GM12878 (cell line): ENCODE results near the gene PBRM1. TPM values are rescaled to one million over a fixed set of nuclear protein-coding genes. Genes with fewer than 3 reads are reported as not detected.

Experiments used
- ATAC-seq: fragments of 200-7000 bp; cut with Tn5 transposase; 3 replicates; pipeline ENCODE4 v1.9.1; 2020; ENCODE audit warnings: mild to moderate bottlenecking, moderate library complexity
- BruUV-seq: library from RNA; stranded (reverse); fragments of 400-500 nt; replicated peaks from 2 replicates; lab custom pipeline; 2021; lab: Mats Ljungman, UMichigan
- CTCF ChIA-PET: fragments of 300-600 bp; sonication (Branson Sonifier 250); formaldehyde crosslinking; extraction: SDS; loops from one replicate; lab custom pipeline; 2021; ENCODE audit warnings: inconsistent platforms; lab: Yijun Ruan, JAX
- POLR2A ChIA-PET: fragments of 350-600 bp; formaldehyde crosslinking; extraction: SDS; loops from one replicate; lab custom pipeline; 2021; ENCODE audit warnings: inconsistent platforms; lab: Charles Lee
- RAD21 ChIA-PET: fragments of 300-600 bp; sonication (Branson Sonifier 250); formaldehyde crosslinking; loops from one replicate; lab custom pipeline; 2023; ENCODE audit warnings: antibody characterized with exemption; ENCODE audit not compliant: unreplicated experiment; lab: Charles Lee
- SMC1A ChIA-PET: fragments of 300-600 bp; sonication (Branson Sonifier 250); formaldehyde crosslinking; loops from one replicate; lab custom pipeline; 2023; ENCODE audit not compliant: unreplicated experiment, uncharacterized antibody; lab: Charles Lee
- DNase-seq: peaks from one replicate; pipeline ENCODE4 v3.0.0-alpha.2; 2011; ENCODE audit warnings: low read depth, low spot score
- FAIRE-seq: peaks from 3 replicates; lab custom pipeline; 2011; peaks lifted over from hg19 to GRCh38; lab: Jason Lieb, UNC
- H2AFZ ChIP-seq: 2 replicates; pipeline ENCODE4 v1.6.0; 2011; ENCODE audit warnings: low read depth, low read length, control low read depth; ENCODE audit not compliant: control insufficient read depth
- H3K27ac ChIP-seq: 2 replicates; pipeline ENCODE4 v1.5.1; 2011; ENCODE audit warnings: control low read depth; ENCODE audit not compliant: control insufficient read depth, insufficient read depth
- H3K27me3 ChIP-seq, 2 experiments: replicated peaks in 1 of 2; 2 replicates each; pipeline versions ENCODE4 v1.6.0 to v1.6.1; 2011; ENCODE audit warnings: low read length in 1 of 2; ENCODE audit not compliant: control insufficient read depth in 2 of 2, insufficient read depth in 2 of 2
- H3K36me3 ChIP-seq, 2 experiments: 2 replicates each; pipeline ENCODE4 v1.5.1; 2011; ENCODE audit warnings: low read length in 1 of 2; ENCODE audit not compliant: control insufficient read depth in 2 of 2, insufficient read depth in 2 of 2
- H3K4me1 ChIP-seq: 2 replicates; pipeline ENCODE4 v1.6.1; 2011; ENCODE audit warnings: mild to moderate bottlenecking, low read length, moderate library complexity, mixed read lengths; ENCODE audit not compliant: control insufficient read depth, insufficient read depth
- H3K4me2 ChIP-seq: 2 replicates; pipeline ENCODE4 v1.6.0; 2011; ENCODE audit warnings: control low read depth; ENCODE audit not compliant: control insufficient read depth, insufficient read depth
- H3K4me3 ChIP-seq: fragments of 200-600 bp; sonication (generic); 2 replicates; pipeline ENCODE4 v1.5.1; 2016
- H3K79me2 ChIP-seq: 2 replicates; pipeline ENCODE4 v1.6.0; 2011; ENCODE audit warnings: low read length; ENCODE audit not compliant: control insufficient read depth, insufficient read depth
- H3K9ac ChIP-seq: 2 replicates; pipeline ENCODE4 v1.8.0; 2011; ENCODE audit warnings: low read length, control low read depth, mixed read lengths; ENCODE audit not compliant: control insufficient read depth, insufficient read depth
- H3K9me3 ChIP-seq: replicated peaks from 3 replicates; pipeline ENCODE4 v1.5.1; 2011; ENCODE audit warnings: mild to moderate bottlenecking, low read length; ENCODE audit not compliant: control insufficient read depth, insufficient read depth
- H4K20me1 ChIP-seq: 2 replicates; pipeline ENCODE4 v1.6.0; 2011; ENCODE audit not compliant: control insufficient read depth, insufficient read depth
- ATF7 ChIP-seq: fragments of 450-650 bp; IDR thresholded peaks from 2 replicates; pipeline ENCODE4 v1.6.1; 2016; ENCODE audit warnings: low read depth, mild to moderate bottlenecking
- BCL11A ChIP-seq: IDR thresholded peaks from 2 replicates; pipeline ENCODE4 v1.6.1; 2011; ENCODE audit warnings: low read depth, low read length
- CHD1 ChIP-seq: IDR thresholded peaks from 2 replicates; pipeline ENCODE4 v1.6.1; 2012; ENCODE audit warnings: low read depth, low read length, improper control_type of control experiment
- EZH2 ChIP-seq: IDR thresholded peaks from 2 replicates; pipeline ENCODE4 v1.6.1; 2012; ENCODE audit warnings: low read depth, mild to moderate bottlenecking, control low read depth, inconsistent platforms, low read length, borderline replicate concordance; ENCODE audit not compliant: control insufficient read depth
- HDGF ChIP-seq: fragments of 450-650 bp; IDR thresholded peaks from 2 replicates; pipeline ENCODE4 v1.6.1; 2016; ENCODE audit warnings: antibody characterized with exemption
- IKZF2 ChIP-seq, 2 experiments: fragments of 450-650 bp; IDR thresholded peaks; 2 replicates each; pipeline ENCODE4 v1.6.1; 2017; ENCODE audit warnings: mild to moderate bottlenecking in 2 of 2, moderate library complexity in 2 of 2
- KAT2A ChIP-seq: conservative IDR thresholded peaks from 2 replicates; pipeline ENCODE4 v1.6.1; 2011; ENCODE audit warnings: low read depth, low read length; ENCODE audit not compliant: control insufficient read depth
- MYB ChIP-seq: fragments of 150-350 bp; IDR thresholded peaks from 2 replicates; pipeline ENCODE4 v1.6.1; 2014; ENCODE audit warnings: mild to moderate bottlenecking, low read depth, low read length, borderline replicate concordance
- NFIC ChIP-seq: IDR thresholded peaks from 2 replicates; pipeline ENCODE4 v1.6.1; 2012; ENCODE audit warnings: low read depth, mild to moderate bottlenecking, inconsistent platforms, low read length, moderate library complexity
- NRF1 ChIP-seq: conservative IDR thresholded peaks from 2 replicates; pipeline ENCODE4 v1.6.1; 2011; ENCODE audit warnings: mild to moderate bottlenecking, low read depth, low read length, improper control_type of control experiment
- PAX5 ChIP-seq: IDR thresholded peaks from 2 replicates; pipeline ENCODE4 v1.6.1; 2011; ENCODE audit warnings: low read depth, low read length, borderline replicate concordance
- POLR2AphosphoS5 ChIP-seq: IDR thresholded peaks from 2 replicates; pipeline ENCODE4 v1.6.1; 2011; ENCODE audit warnings: mild to moderate bottlenecking, low read length, inconsistent platforms
- RAD51 ChIP-seq: fragments of 450-650 bp; IDR thresholded peaks from 2 replicates; pipeline ENCODE4 v1.6.1; 2016; ENCODE audit warnings: moderate library complexity, mild to moderate bottlenecking, inconsistent platforms
- SIX5 ChIP-seq: IDR thresholded peaks from 2 replicates; pipeline ENCODE4 v1.6.1; 2011; ENCODE audit warnings: mild to moderate bottlenecking, low read depth, low read length, moderate library complexity; ENCODE audit not compliant: severe bottlenecking
- SMARCA5 ChIP-seq: fragments of 450-650 bp; IDR thresholded peaks from 2 replicates; pipeline ENCODE4 v1.6.1; 2017; ENCODE audit warnings: mild to moderate bottlenecking
- TCF3 ChIP-seq: IDR thresholded peaks from 2 replicates; pipeline ENCODE4 v1.6.1; 2012; ENCODE audit warnings: low read depth, mild to moderate bottlenecking, low read length, borderline replicate concordance; ENCODE audit not compliant: insufficient read depth
- YBX1 ChIP-seq: fragments of 450-650 bp; IDR thresholded peaks from 2 replicates; pipeline ENCODE4 v1.6.1; 2016; ENCODE audit warnings: antibody characterized with exemption
- WGBS: methylation state at CpG from one replicate; pipeline ENCODE4 v1.1.6; 2016; ENCODE audit warnings: low lambda C conversion rate; ENCODE audit not compliant: insufficient replicate concordance, insufficient coverage; ENCODE audit errors: missing lambda C conversion rate; 5-methylcytosine and 5-hydroxymethylcytosine counted together
- in situ Hi-C: fragments of 300-500 bp; cut with MboI; formaldehyde crosslinking; loops from 9 replicates; pipeline ENCODE4 v1.14.3; 2018; ENCODE audit warnings: mixed read lengths
- intact Hi-C: fragments of 100-400 bp; cut with micrococcal nuclease; formaldehyde crosslinking; loops from one replicate; pipeline ENCODE4 v1.14.2; 2022; ENCODE audit not compliant: unreplicated experiment
- polyA plus RNA-seq, 11 experiments: library from polyadenylated mRNA; depleted of rRNA in 4 of 11; unstranded in 6 of 11; stranded (reverse) in 5 of 11; fragments of >200 nt; fragmentation: Nextera tagmentation in 4 of 11; fragmentation: Illumina TruSeq in 1 of 11; extraction: Ambion mirVana in 4 of 11; extraction: Trizol in 1 of 11; gene quantifications; 1 replicate in 1 of 11; 2 replicates in 10 of 11; pipeline versions ENCODE4 v1.2.1 to v1.2.3, GENCODE V29; 2011 to 2016; ENCODE audit warnings: inconsistent platforms in 2 of 11, missing spikeins in 2 of 11, low read depth in 1 of 11
- total RNA-seq, 4 experiments: library from RNA; depleted of rRNA in 3 of 4; stranded (reverse); fragments of >200 nt in 3 of 4; fragmentation: Illumina TruSeq in 1 of 4; extraction: Trizol in 1 of 4; gene quantifications; 2 replicates each; pipeline versions ENCODE4 v1.2.1 to v1.2.3, GENCODE V29; 2013 to 2021

Gene PBRM1
- total and polyA plus RNA-seq, 10 of the 15 experiments (the other 5 are each of a cell fraction or from before 2014, with no cell fraction given): 8.9 to 88.9 (median 39.3) TPM

DNA sequence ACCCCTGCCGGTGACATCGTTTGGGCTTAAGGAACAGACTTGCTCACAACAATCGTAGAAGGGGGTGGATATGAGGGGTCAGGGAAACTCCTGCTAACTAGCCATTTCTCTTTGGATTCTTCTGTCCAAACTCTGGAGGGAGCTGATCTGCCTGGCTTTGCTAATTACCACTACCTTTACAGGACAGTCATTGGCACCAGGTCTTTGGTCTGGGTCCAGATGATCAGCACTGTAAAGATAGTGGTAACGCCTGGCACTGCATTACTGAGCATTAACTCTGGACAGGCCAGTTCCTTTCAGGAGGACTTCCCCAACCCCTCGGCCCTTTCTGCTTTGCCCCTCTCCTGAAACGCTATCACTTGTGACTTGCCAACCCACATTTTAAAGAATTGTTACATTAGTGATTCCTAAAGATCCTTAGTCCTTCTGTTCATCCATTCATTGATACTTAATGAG lies 148.5 kb downstream of the PBRM1 start:
- TSS peak; percentile 67 for BruUV-seq
- TF ChIP-seq SMARCA5: no peak
- 0 out of 4 replicates have a peak, but pooled peaks of 1 of the 2 experiments have one; percentile 1 for TF ChIP-seq IKZF2 (IDR thresholded peaks at IDR 0.05)
- H3K4me2 ChIP-seq: peak overlapping the region; percentile 79

DNA sequence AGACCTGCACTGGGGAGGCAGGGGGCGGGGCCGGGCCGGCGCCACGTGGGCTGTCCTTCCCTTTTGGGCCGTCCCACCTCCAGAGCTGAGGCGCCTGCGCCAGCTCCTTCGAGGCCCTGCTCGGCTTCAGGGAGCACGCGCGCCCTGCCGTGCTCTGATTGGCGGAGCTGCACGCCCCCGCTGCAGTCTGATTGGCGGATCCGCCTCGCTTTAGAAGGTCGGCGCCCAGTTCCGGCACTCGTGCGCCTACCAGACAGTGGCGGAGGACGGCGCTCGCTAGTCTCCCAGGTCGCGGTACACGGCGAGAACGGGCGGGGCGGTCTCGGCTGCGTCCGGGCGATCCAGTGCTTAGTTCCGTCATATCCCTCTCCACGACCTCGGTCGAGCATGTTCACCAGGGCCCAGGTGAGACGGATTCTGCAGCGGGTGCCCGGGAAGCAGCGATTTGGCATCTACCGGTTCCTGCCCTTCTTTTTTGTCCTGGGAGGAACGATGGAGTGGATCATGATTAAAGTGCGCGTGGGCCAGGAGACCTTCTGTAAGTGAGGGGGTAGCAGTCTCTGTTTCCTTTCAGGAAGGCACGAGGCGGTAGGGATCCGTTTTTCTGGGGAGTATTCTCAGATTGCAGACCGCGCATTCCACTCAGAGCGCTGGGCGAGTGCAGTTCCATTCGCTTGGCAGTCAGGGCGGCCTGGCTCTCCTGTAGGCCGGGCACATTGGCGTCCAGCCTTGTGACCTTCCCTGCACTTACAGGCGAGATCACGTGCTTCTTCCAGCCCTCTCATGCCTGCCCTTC lies 149.1 kb downstream of the PBRM1 start, which contains the start of gene UQCC5:
Gene UQCC5 (plus strand): TSS at position 237 of the 796 bp plus-strand sequence. CDS start 151 bp downstream, at position 388.
- Histone ChIP-seq H3K4me3 (peak within 1 kb of the TSS; percentile 95), H3K36me3 (peaks cover 0 to 17% of the 10 kb centered on the region in 2 experiments; a peak in 2 of 4 replicates), H3K79me2 (peaks cover 56% of the 10 kb centered on the region), H3K27ac (peak within 1 kb of the TSS; percentile 84), H4K20me1 (no peaks in the 10 kb centered on the region), H3K4me1 (peaks cover 15% of the 10 kb centered on the region), H3K9ac (peak within 1 kb of the TSS; percentile 90), H2AFZ (peak within 1 kb of the TSS; percentile 90), H3K9me3 (no peaks in the 10 kb centered on the region), H3K27me3 (no peaks in the 10 kb centered on the region), H3K4me2 (peak within 1 kb of the TSS; percentile 82)
- CTCF ChIA-PET: interaction anchor here (1.7 kb wide), 1 partner anchor 78 kb away, joined by 4 read pairs; no protein-coding TSS in a partner anchor
- SMC1A ChIA-PET: no interaction called here
- WGBS: under 1% methylated on average over 65 of the region's 65 CpGs
- peak; percentile 99 for FAIRE-seq
- in situ Hi-C loops (no loop called here), intact Hi-C loops (loop anchor here (5.0 kb wide), 2 partner anchors 79 to 626 kb away; partner anchors contain the start of genes NISCH and PRKCD)
- POLR2A ChIA-PET: interaction anchor here (0.6 to 1.7 kb wide), 10 partner anchors 8 to 1062 kb away, joined by 3 to 7 read pairs (median 3); partner anchors contain the start of genes GNL3, PBRM1 and SFMBT1
- ATAC-seq: peak; percentile 91
- RAD21 ChIA-PET: interaction anchor here (0.6 to 1.2 kb wide), 8 partner anchors 8 to 285 kb away, joined by 3 to 10 read pairs (median 3); partner anchors contain the start of genes GNL3 and PBRM1
- DNase-seq: peak; percentile 95
- no TSS peak for BruUV-seq
- TF ChIP-seq RAD51: peak; percentile 85
- no peak for TF ChIP-seq BCL11A
- TF ChIP-seq ATF7: peak; percentile 34
- TF ChIP-seq POLR2AphosphoS5: peak; percentile 99
- TF ChIP-seq MYB: no peak
- 0 out of 2 replicates have a peak, but pooled peaks have one; percentile 34 for TF ChIP-seq SMARCA5
- TF ChIP-seq TCF3: peak; percentile 85; the same call in 1 of the 2 replicates
- TF ChIP-seq HDGF: peak; percentile 96; the same call in 1 of the 2 replicates
- peak; percentile 95 for TF ChIP-seq NRF1
- no peak for TF ChIP-seq KAT2A
- no peak for TF ChIP-seq NFIC
- no peak for TF ChIP-seq CHD1
- peak; percentile 33; the same call in 1 of the 2 replicates for TF ChIP-seq PAX5
- TF ChIP-seq YBX1: no peak
- no peak for TF ChIP-seq EZH2
- TF ChIP-seq SIX5: no peak

More for the DNA sequence above, 148.5 kb downstream of the PBRM1 start:
- peaks cover 9% of the 10 kb centered on the region for H3K4me1 ChIP-seq
- no peak for FAIRE-seq
- no peak; the same call in 2 of the 3 replicates for ATAC-seq
- 0% methylated on average over 6 of the region's 6 CpGs for WGBS
- ChIA-PET RAD21 (no interaction called here), CTCF (no interaction called here), SMC1A (interaction anchor here (0.6 kb wide), 1 partner anchor 30 kb away, joined by 3 read pairs; no protein-coding TSS in a partner anchor), POLR2A (interaction anchor here (1.1 to 1.7 kb wide), 3 partner anchors 8 to 133 kb away, joined by 3 to 7 read pairs (median 3); no protein-coding TSS in a partner anchor)
- H3K9ac ChIP-seq: peak overlapping the region; percentile 90
- H4K20me1 ChIP-seq: no peaks in the 10 kb centered on the region
- in situ Hi-C loops (no loop called here), intact Hi-C loops (loop anchor here (5.0 kb wide), 2 partner anchors 80 to 625 kb away; partner anchors contain the start of genes NISCH and PRKCD)
- H3K79me2 ChIP-seq: peaks cover 50% of the 10 kb centered on the region
- H3K27ac ChIP-seq: peak overlapping the region; percentile 84
- peak overlapping the region; percentile 95 for H3K4me3 ChIP-seq
- peaks cover 0 to 18% of the 10 kb centered on the region in 2 experiments; a peak in 2 of 4 replicates for H3K36me3 ChIP-seq
- H2AFZ ChIP-seq: peak overlapping the region; percentile 90
- H3K27me3 ChIP-seq: no peaks in the 10 kb centered on the region
- DNase-seq: no peak
- H3K9me3 ChIP-seq: no peaks in the 10 kb centered on the region
